Embryonic facial prominence (tissue), 1 donor: Measurements from ENCODE around the gene VIP.

Experiments used
- DNase-seq: peaks from one replicate; pipeline ENCODE4 v3.0.0-alpha.2; 2016; ENCODE audit errors: extremely low spot score

The VIP gene

GRCh38 chr6:152783217-152783878 is 32.8 kb downstream of the VIP start:
- no peak for DNase-seq

GRCh38 chr6:152794696-152795095 is 44.1 kb downstream of the VIP start:
- DNase-seq = no peak

- no peak for DNase-seq
Measured at GRCh38 chr6:152804150-152804549, 53.6 kb downstream of the VIP start.
